Panc1 (cell line): ENCODE results near the gene CATSPERD. TPM values are rescaled to one million over a fixed set of nuclear protein-coding genes. Genes with fewer than 3 reads are reported as not detected.

Source experiments
- ATAC-seq: fragments of 200-7000 bp; cut with Tn5 transposase; 2 replicates; pipeline ENCODE4 v1.9.1; 2020; ENCODE audit warnings: mild to moderate bottlenecking, moderate library complexity
- BruUV-seq: library from RNA; stranded (reverse); fragments of 400-500 nt; replicated peaks from 2 replicates; lab custom pipeline; 2021; lab: Mats Ljungman, UMichigan
- CTCF ChIA-PET: fragments of 300-600 bp; sonication (Branson Sonifier 250); formaldehyde crosslinking; loops from one replicate; lab custom pipeline; 2022; ENCODE audit warnings: antibody characterized with exemption; lab: Charles Lee
- POLR2A ChIA-PET: fragments of 300-600 bp; sonication (Branson Sonifier 250); formaldehyde crosslinking; loops from one replicate; lab custom pipeline; 2022; ENCODE audit warnings: antibody characterized with exemption; lab: Charles Lee
- DNase-seq: peaks from one replicate; pipeline ENCODE4 v3.0.0-alpha.2; 2010; ENCODE audit warnings: low read depth, low spot score
- H3K27ac ChIP-seq: 2 replicates; pipeline ENCODE4 v1.5.1; 2011; ENCODE audit warnings: mild to moderate bottlenecking, low read length, inconsistent platforms
- H3K27me3 ChIP-seq: fragments of 200-500 bp; sonication (Bioruptor generic); 2 replicates; pipeline ENCODE4 v1.6.0; 2014; ENCODE audit warnings: low read length, inconsistent platforms; ENCODE audit not compliant: control insufficient read depth, insufficient read depth
- H3K36me3 ChIP-seq: fragments of 200-500 bp; sonication (Bioruptor generic); 2 replicates; pipeline ENCODE4 v1.5.1; 2014; ENCODE audit warnings: inconsistent platforms, mild to moderate bottlenecking, low read length, moderate library complexity; ENCODE audit not compliant: control insufficient read depth, insufficient read depth
- H3K4me1 ChIP-seq: 2 replicates; pipeline ENCODE4 v1.5.1; 2011; ENCODE audit warnings: inconsistent platforms, mild to moderate bottlenecking, low read length, moderate library complexity; ENCODE audit not compliant: control insufficient read depth, insufficient read depth
- H3K4me3 ChIP-seq, 2 experiments: 2 replicates each; pipeline ENCODE4 v1.5.1; 2011 to 2012; ENCODE audit warnings: low read depth in 2 of 2, low read length in 2 of 2, mild to moderate bottlenecking in 2 of 2, inconsistent platforms in 1 of 2, moderate library complexity in 1 of 2
- H3K9me3 ChIP-seq: fragments of 200-500 bp; sonication (Bioruptor generic); 2 replicates; pipeline ENCODE4 v1.5.1; 2014; ENCODE audit warnings: low read depth, mild to moderate bottlenecking, inconsistent platforms, low read length, moderate library complexity; ENCODE audit not compliant: control insufficient read depth, insufficient read depth
- CTCF ChIP-seq: fragments of 450-650 bp; IDR thresholded peaks from 2 replicates; pipeline ENCODE4 v1.5.1; 2017; ENCODE audit warnings: mild to moderate bottlenecking
- POLR2AphosphoS5 ChIP-seq: IDR thresholded peaks from 2 replicates; pipeline ENCODE4 v1.6.1; 2012; ENCODE audit warnings: mild to moderate bottlenecking, low read depth, low read length, moderate library complexity
- REST ChIP-seq, 2 experiments: IDR thresholded peaks; 2 replicates each; pipeline ENCODE4 v1.6.1; 2011 to 2012; ENCODE audit warnings: low read depth in 2 of 2, control low read depth in 1 of 2, low read length in 1 of 2, mild to moderate bottlenecking in 1 of 2, moderate library complexity in 1 of 2; ENCODE audit not compliant: insufficient read depth in 1 of 2
- SIN3A ChIP-seq: IDR thresholded peaks from 2 replicates; pipeline ENCODE4 v1.6.1; 2012; ENCODE audit warnings: low read depth, mild to moderate bottlenecking, low read length, moderate library complexity, borderline replicate concordance; ENCODE audit not compliant: insufficient read depth
- TCF7L2 ChIP-seq: IDR thresholded peaks from 2 replicates; pipeline ENCODE4 v1.6.1; 2011; ENCODE audit warnings: mild to moderate bottlenecking, low read depth, low read length, inconsistent platforms
- in situ Hi-C: cut with HindIII; loops from 2 replicates; pipeline ENCODE4 v1.10.0; 2016; ENCODE audit warnings: low sequenced_read_pairs, low pct_unique_long_range_greater_than_20kb
- intact Hi-C: fragments of 100-400 bp; cut with micrococcal nuclease; formaldehyde crosslinking; loops from one replicate; pipeline ENCODE4 v1.10.0; 2022; ENCODE audit not compliant: unreplicated experiment
- total RNA-seq: library from RNA; stranded (reverse); gene quantifications from one replicate; pipeline ENCODE4 v1.2.1, GENCODE V29; 2021; ENCODE audit not compliant: unreplicated experiment

The CATSPERD gene
- total RNA-seq, 1 experiment from 2014 or later = 0.08 TPM

- in situ Hi-C loops = no loop called here
- DNase-seq (no peak), ATAC-seq (no peak)
- Histone ChIP-seq H3K27me3 (no peaks in the 10 kb centered on the region), H3K9me3 (no peaks in the 10 kb centered on the region), H3K4me1 (no peaks in the 10 kb centered on the region), H3K36me3 (0 out of 2 replicates have a peak, but pooled peaks cover 4% of the 10 kb centered on the region), H3K4me3 (no peak overlapping the region), H3K27ac (no peak overlapping the region)
- CTCF ChIA-PET = interaction anchor here (0.7 kb wide), 1 partner anchor 230 kb away, joined by 7 read pairs; no protein-coding TSS in a partner anchor
- TF ChIP-seq REST (IDR thresholded peaks at IDR 0.05; ENCODE audit: insufficient read depth in 1 of 2, low read depth in 2 of 2, low read length in 1 of 2) (no peak), SIN3A (no peak), TCF7L2 (no peak), CTCF (no peak), POLR2AphosphoS5 (no peak)
- intact Hi-C loops = loop anchor here (10.0 kb wide), 1 partner anchor 97 kb away; the partner anchor contains the start of gene RPL36
- POLR2A ChIA-PET = no interaction called here
- BruUV-seq = no TSS peak
These were observed 71.8 kb downstream of the CATSPERD start for GRCh38 chr19:5792224-5792623.

GRCh38 chr19:5793188-5793587 is 72.8 kb downstream of the CATSPERD start:
- H3K27ac ChIP-seq = no peak overlapping the region
- in situ Hi-C loops = no loop called here
- ATAC-seq (no peak), DNase-seq (no peak)
- H3K36me3 ChIP-seq = 0 out of 2 replicates have a peak, but pooled peaks cover 4% of the 10 kb centered on the region
- POLR2A ChIA-PET = no interaction called here
- H3K9me3 ChIP-seq = no peaks in the 10 kb centered on the region
- intact Hi-C loops = loop anchor here (10.0 kb wide), 1 partner anchor 98 kb away; the partner anchor contains the start of gene RPL36
- BruUV-seq = no TSS peak
- H3K4me1 ChIP-seq = no peaks in the 10 kb centered on the region
- no peak for TF ChIP-seq SIN3A
- TF ChIP-seq POLR2AphosphoS5 = no peak
- TF ChIP-seq TCF7L2 = no peak
- no peak for TF ChIP-seq CTCF
- TF ChIP-seq REST (IDR thresholded peaks at IDR 0.05; ENCODE audit: insufficient read depth in 1 of 2, low read depth in 2 of 2, low read length in 1 of 2) = no peak
- no peak overlapping the region for H3K4me3 ChIP-seq
- H3K27me3 ChIP-seq = no peaks in the 10 kb centered on the region
- CTCF ChIA-PET = interaction anchor here (0.6 to 1.1 kb wide), 5 partner anchors 15 to 102 kb away, joined by 4 to 9 read pairs (median 6); no protein-coding TSS in a partner anchor
